Testis (tissue), 2 donors: Measurements from ENCODE around the gene FKBP9.
"Not testable (repeated sequence)": the region's sequence is repeated elsewhere in the genome, so short reads cannot be mapped to it uniquely, and the experiment has no call there.

Source experiments
- POLR2A ChIP-seq: fragments of 450-650 bp; IDR thresholded peaks from one replicate; pipeline ENCODE4 v1.6.1; 2017; ENCODE audit warnings: antibody characterized with exemption, mild to moderate bottlenecking, moderate library complexity
- TF ChIP-seq, protein P1 (sequence below), 3 experiments: fragments of 450-650 bp in 2 of 3; fragments of 200-600 bp in 1 of 3; sonication (generic) in 1 of 3; IDR thresholded peaks; one replicate each; pipeline ENCODE4 v1.5.1; 2016 to 2019; ENCODE audit warnings: antibody characterized with exemption in 3 of 3, mild to moderate bottlenecking in 2 of 3, moderate library complexity in 1 of 3

DNA sequence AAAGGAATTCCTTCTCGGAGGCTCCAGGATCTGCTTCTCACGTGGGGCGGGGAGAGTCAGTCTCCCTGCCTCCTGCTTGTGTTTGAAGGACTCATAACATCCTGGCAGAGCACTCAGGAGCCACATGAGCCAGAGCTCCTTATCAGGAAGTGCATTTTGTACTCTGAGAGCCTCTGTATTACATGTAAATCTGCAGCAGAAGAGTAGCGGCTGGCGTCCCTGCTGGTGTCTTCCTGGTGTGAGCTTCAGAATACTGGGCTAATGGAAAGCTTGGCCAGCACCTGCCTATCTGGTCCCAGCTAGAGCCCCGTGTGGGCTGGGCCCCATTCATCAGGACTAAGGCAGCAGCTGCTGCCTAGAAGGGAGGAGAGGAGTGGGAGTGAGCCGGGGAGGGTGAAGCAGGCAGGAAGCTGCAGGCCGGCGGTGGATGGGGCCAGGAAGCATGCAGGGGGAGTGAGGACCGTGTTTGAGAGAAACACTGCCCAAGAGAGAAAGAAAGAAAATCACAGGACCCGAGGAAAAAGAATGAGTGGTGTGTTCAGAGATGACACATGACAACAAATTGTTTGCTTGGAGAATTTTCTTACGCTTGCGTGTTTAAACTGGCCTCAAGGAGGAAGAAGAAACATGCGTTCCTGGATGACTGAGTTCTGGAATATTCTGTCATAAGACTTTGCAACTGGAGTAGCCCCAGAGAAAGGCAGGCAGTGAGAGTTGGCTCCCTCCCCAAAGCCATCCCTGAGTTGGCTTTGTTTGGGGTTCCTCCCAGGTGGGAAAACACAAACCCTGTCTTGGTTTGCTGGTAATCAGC, 41.3 kb downstream of the FKBP9 start:
- TF ChIP-seq, protein P1, sequence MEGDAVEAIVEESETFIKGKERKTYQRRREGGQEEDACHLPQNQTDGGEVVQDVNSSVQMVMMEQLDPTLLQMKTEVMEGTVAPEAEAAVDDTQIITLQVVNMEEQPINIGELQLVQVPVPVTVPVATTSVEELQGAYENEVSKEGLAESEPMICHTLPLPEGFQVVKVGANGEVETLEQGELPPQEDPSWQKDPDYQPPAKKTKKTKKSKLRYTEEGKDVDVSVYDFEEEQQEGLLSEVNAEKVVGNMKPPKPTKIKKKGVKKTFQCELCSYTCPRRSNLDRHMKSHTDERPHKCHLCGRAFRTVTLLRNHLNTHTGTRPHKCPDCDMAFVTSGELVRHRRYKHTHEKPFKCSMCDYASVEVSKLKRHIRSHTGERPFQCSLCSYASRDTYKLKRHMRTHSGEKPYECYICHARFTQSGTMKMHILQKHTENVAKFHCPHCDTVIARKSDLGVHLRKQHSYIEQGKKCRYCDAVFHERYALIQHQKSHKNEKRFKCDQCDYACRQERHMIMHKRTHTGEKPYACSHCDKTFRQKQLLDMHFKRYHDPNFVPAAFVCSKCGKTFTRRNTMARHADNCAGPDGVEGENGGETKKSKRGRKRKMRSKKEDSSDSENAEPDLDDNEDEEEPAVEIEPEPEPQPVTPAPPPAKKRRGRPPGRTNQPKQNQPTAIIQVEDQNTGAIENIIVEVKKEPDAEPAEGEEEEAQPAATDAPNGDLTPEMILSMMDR (IDR thresholded peaks at IDR 0.05): not testable (repeated sequence)
- TF ChIP-seq POLR2A: not testable (repeated sequence)
